GM12872 (cell line): ENCODE data around the gene AAK1.

ENCODE experiments used
- TF ChIP-seq, protein P1 (sequence below): IDR thresholded peaks from 3 replicates; pipeline ENCODE4 v1.5.1; 2011; ENCODE audit warnings: low read depth, mild to moderate bottlenecking, low read length, moderate library complexity; ENCODE audit not compliant: insufficient read depth

Gene AAK1

DNA sequence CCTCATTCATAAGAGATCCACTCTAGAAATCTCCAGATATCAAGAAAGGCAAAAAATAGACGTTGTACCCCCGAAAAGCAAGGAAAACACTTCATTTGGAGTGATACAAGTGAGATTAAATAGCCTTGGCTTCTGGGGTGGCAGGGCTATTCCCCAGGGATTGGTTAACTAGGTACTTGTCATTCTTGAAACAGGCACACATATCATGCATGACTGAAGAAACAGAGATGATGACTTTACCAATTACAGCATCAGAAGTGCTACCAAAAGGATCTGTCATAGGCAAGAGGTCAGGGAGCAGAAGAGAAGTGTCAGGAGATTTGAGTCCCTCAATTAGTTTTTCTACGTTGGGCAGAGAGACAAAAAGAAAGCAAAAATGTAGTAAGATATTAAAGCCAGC is 161.1 kb downstream of the AAK1 start:
- TF ChIP-seq, protein P1, sequence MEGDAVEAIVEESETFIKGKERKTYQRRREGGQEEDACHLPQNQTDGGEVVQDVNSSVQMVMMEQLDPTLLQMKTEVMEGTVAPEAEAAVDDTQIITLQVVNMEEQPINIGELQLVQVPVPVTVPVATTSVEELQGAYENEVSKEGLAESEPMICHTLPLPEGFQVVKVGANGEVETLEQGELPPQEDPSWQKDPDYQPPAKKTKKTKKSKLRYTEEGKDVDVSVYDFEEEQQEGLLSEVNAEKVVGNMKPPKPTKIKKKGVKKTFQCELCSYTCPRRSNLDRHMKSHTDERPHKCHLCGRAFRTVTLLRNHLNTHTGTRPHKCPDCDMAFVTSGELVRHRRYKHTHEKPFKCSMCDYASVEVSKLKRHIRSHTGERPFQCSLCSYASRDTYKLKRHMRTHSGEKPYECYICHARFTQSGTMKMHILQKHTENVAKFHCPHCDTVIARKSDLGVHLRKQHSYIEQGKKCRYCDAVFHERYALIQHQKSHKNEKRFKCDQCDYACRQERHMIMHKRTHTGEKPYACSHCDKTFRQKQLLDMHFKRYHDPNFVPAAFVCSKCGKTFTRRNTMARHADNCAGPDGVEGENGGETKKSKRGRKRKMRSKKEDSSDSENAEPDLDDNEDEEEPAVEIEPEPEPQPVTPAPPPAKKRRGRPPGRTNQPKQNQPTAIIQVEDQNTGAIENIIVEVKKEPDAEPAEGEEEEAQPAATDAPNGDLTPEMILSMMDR: no peak

DNA sequence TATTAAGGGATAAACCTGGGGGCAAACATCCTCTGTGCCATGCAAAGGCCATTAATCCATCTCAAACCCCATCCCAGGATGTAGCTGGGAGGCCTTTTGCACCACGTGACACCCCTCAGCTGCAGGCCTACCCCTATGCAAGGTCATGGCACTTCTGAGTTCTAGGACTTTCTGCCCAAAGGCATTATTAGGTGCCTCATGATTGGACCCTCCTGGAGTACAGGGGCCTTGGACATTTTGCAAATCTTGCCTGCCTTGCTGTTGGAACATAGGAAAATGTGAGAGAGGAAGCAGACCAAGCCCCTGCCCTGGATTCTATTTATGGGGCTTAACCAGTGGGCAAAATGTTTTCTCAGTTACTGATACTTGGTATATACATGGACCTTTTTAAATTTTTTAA is 162.1 kb downstream of the AAK1 start:
- TF ChIP-seq, protein P1: no peak

DNA sequence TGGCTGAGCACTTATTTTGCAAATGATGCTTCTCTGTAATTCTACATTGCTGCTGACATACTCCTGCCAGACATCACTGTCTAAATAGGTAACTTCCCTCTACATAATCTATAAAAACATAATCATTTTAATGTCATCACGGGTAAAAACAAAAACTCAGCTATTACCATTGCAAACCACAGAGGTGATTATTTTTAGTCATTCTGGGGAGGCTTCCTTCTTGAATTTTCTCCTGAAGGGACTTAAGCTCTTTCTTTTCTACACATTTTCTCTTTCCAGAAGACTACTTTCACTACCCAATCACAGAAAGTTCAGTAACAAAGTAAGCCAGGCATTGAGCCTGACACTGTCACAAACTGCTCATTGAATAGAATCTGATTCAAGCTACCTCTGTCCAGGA is 165.9 kb downstream of the AAK1 start:
- TF ChIP-seq, protein P1: no peak

DNA sequence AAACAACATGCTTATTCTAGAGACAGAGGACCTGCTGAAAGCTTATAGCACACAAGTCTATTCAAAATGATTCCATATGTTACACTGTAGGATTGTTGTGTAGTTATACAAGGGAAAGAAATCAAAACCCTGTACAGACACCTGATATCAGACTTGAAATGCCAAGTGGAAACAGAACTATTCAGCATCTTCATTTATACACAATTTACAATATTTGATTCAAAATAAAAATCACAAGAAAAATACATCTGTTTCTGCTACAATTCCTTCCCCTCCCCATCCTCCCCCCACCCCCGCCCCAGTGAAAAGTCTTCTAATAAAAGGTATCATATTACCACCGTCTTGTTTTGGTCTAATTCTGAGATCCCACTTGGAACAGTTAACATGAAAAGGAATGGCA is 168.9 kb downstream of the AAK1 start:
- TF ChIP-seq, protein P1: no peak

DNA sequence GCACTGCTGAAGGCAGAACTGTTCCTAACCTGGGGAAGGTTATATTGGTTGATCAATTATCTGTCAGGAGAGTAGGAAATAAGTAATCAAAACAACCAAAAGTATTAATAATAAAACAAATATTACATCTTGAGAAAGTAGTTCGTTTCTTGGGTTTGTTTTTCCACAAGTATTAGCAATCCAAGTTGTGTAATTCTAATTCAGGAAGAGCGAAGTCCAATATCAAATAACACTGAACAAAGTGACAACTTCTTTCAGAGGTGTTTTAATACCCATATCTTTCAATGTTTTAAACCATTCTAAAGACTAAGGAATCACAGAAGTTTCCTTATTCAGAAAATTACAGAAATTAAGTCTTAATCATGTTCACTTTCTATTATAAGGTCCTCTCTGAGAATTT is 171.7 kb downstream of the AAK1 start:
- TF ChIP-seq, protein P1: no peak

DNA sequence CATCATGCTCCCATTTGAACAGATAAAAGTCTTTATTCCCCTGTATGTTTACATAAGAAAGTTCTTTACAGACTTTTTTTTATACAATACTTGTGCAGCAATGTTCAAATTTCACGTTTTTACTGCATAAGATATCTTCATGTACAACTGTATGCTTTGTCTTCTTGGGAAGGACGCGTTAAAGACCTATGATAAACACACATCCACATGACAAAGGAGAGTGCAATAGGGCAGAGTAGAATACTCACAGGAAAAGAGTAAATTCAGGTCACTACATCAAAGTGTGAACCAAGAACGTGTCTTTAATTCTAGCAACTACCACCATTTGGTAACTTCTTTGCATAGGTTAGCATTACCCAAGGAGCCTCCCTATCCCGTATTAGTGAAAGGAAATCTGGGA is 172.6 kb downstream of the AAK1 start:
- TF ChIP-seq, protein P1: no peak

DNA sequence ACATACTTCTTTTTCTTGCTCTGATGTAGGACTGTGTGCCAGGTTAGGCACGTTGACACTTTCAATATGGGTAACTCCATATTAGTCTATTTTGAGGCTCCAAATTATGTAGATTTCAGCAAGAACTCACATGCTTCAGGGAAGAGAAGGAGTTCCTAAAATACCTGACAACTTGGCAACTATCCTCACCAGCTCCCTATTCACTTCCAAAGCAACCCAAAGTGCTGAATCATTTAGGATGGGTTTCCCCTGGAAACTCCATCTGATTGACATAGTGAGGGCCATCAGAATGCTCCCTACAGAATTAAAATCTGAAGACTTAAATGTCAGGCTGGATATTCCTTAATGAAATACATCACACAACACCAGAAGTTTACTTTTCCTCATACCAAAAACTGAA is 173.8 kb downstream of the AAK1 start:
- TF ChIP-seq, protein P1: no peak

DNA sequence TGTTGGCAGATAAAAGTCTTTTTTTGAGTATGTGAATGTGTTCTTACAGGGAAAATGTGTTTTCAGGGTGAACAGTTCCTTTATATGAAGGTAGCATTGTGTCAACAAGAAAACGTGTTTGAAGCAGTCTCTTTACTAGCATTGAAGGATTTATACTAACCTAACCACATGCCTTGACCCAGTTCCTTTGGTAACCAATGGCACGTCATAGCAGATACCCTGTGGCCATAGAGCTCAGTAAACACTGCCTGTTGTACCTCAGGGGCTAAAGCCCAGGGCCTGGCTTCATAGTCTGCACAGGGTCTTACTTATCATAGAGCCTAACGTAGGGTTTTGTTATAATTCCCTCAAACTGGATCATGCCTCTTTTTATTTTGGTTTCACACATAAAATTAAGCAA is 174.2 kb downstream of the AAK1 start:
- TF ChIP-seq, protein P1: no peak
